Testis (tissue), 3 donors: ENCODE data around the gene ADCY10. TPM values are rescaled to one million over a fixed set of nuclear protein-coding genes. Genes with fewer than 3 reads are reported as not detected.

Experiments used
- DNase-seq: peaks from one replicate; pipeline ENCODE4 v3.0.0-alpha.2; 2019
- H3K27ac ChIP-seq, 2 donors: fragments of 200-600 bp; sonication (generic); one replicate each; pipeline ENCODE4 v1.5.1; 2019
- H3K27me3 ChIP-seq: fragments of 200-600 bp; sonication (generic); one replicate; pipeline ENCODE4 v1.5.1; 2019
- H3K36me3 ChIP-seq: fragments of 200-600 bp; sonication (generic); one replicate; pipeline ENCODE4 v1.5.1; 2017; ENCODE audit warnings: low read depth; ENCODE audit errors: missing control alignments
- H3K4me1 ChIP-seq: fragments of 200-600 bp; sonication (generic); one replicate; pipeline ENCODE4 v1.5.1; 2019
- H3K4me3 ChIP-seq, 2 donors: fragments of 200-600 bp; sonication (generic); one replicate each; pipeline ENCODE4 v1.5.1; 2017 to 2019
- H3K9me3 ChIP-seq: fragments of 200-600 bp; sonication (generic); one replicate; pipeline ENCODE4 v1.5.1; 2017
- CTCF ChIP-seq, 3 experiments: fragments of 450-650 bp in 2 of 3; fragments of 200-600 bp in 1 of 3; sonication (generic) in 1 of 3; IDR thresholded peaks; one replicate each; pipeline ENCODE4 v1.5.1; 2016 to 2019; ENCODE audit warnings: antibody characterized with exemption in 3 of 3, mild to moderate bottlenecking in 2 of 3, moderate library complexity in 1 of 3
- POLR2A ChIP-seq: fragments of 450-650 bp; IDR thresholded peaks from one replicate; pipeline ENCODE4 v1.6.1; 2017; ENCODE audit warnings: antibody characterized with exemption, mild to moderate bottlenecking, moderate library complexity
- WGBS, 2 donors: methylation state at CpG; one replicate each; pipeline ENCODE4 v1.1.5; 2018; 5-methylcytosine and 5-hydroxymethylcytosine counted together
- intact Hi-C: fragments of 100-400 bp; cut with DNase I; formaldehyde crosslinking; loops from one replicate; pipeline ENCODE4 v1.15.1; 2023; ENCODE audit warnings: low total_unique reads
- polyA plus RNA-seq: library from polyadenylated mRNA; stranded (reverse); fragments of 350-450 nt; fragmentation: Illumina TruSeq; extraction: RNeasy Lipid Tissue Mini Kit (QIAGEN cat#74804); gene quantifications from one replicate; pipeline ENCODE4 v1.2.3, GENCODE V29; 2014; ENCODE audit warnings: low read depth, low replicate concordance; ENCODE audit not compliant: insufficient read depth
- total RNA-seq, 2 donors: library from RNA; depleted of rRNA; stranded (reverse); fragments of >200 nt; gene quantifications; one replicate each; pipeline ENCODE4 v1.2.3, GENCODE V29; 2016

Gene ADCY10
- total and polyA plus RNA-seq, 3 donors from 2014 or later = 9.4 to 49.7 (median 24.6) TPM

GRCh38 chr1:167776151-167776550, 137.8 kb downstream of the ADCY10 start:
- intact Hi-C loops = no loop called here

GRCh38 chr1:167775178-167775577, 138.8 kb downstream of the ADCY10 start:
- intact Hi-C loops = no loop called here
- no peak for TF ChIP-seq POLR2A
- no peak for TF ChIP-seq CTCF (IDR thresholded peaks at IDR 0.05)
- DNase-seq = no peak
- no peaks in the 10 kb centered on the region for H3K36me3 ChIP-seq
- H3K9me3 ChIP-seq = no peaks in the 10 kb centered on the region
- 74 to 92% methylated on average over 2 of the region's 2 CpGs for WGBS, 2 donors
- H3K27ac ChIP-seq = no peak overlapping the region
- H3K27me3 ChIP-seq = no peaks in the 10 kb centered on the region
- no peaks in the 10 kb centered on the region for H3K4me1 ChIP-seq
- no peak overlapping the region for H3K4me3 ChIP-seq

More at GRCh38 chr1:167776151-167776550, 137.8 kb downstream of the ADCY10 start:
- TF ChIP-seq POLR2A (no peak), CTCF (IDR thresholded peaks at IDR 0.05) (no peak)
- DNase-seq = no peak
- WGBS, 2 donors = 96 to 100% methylated on average over 1 of the region's 1 CpG
- H3K9me3 ChIP-seq = no peaks in the 10 kb centered on the region
- H3K4me3 ChIP-seq = no peak overlapping the region
- H3K36me3 ChIP-seq = no peaks in the 10 kb centered on the region
- no peak overlapping the region for H3K27ac ChIP-seq
- no peaks in the 10 kb centered on the region for H3K27me3 ChIP-seq
- H3K4me1 ChIP-seq = no peaks in the 10 kb centered on the region

- no peaks in the 10 kb centered on the region for H3K36me3 ChIP-seq
- H3K27me3 ChIP-seq = no peaks in the 10 kb centered on the region
- H3K9me3 ChIP-seq = no peaks in the 10 kb centered on the region
Measured at GRCh38 chr1:167774710-167775109, 139.2 kb downstream of the ADCY10 start.

GRCh38 chr1:167773516-167773915, 140.4 kb downstream of the ADCY10 start:
- DNase-seq = no peak
- Histone ChIP-seq H3K4me1 (no peaks in the 10 kb centered on the region), H3K36me3 (no peaks in the 10 kb centered on the region), H3K9me3 (no peaks in the 10 kb centered on the region), H3K27me3 (no peaks in the 10 kb centered on the region), H3K27ac (no peak overlapping the region), H3K4me3 (no peak overlapping the region)
- 89 to 97% methylated on average over 2 of the region's 2 CpGs for WGBS, 2 donors
- intact Hi-C loops = no loop called here
- TF ChIP-seq POLR2A = no peak
- no peak for TF ChIP-seq CTCF (IDR thresholded peaks at IDR 0.05)

More at GRCh38 chr1:167774710-167775109, 139.2 kb downstream of the ADCY10 start:
- DNase-seq = no peak
- Histone ChIP-seq H3K4me1 (no peaks in the 10 kb centered on the region), H3K27ac (no peak overlapping the region), H3K4me3 (no peak overlapping the region)
- TF ChIP-seq CTCF (IDR thresholded peaks at IDR 0.05) (no peak), POLR2A (no peak)
- intact Hi-C loops = no loop called here

- Histone ChIP-seq H3K4me1 (no peaks in the 10 kb centered on the region), H3K36me3 (no peaks in the 10 kb centered on the region), H3K27ac (no peak overlapping the region), H3K9me3 (no peaks in the 10 kb centered on the region), H3K4me3 (no peak overlapping the region), H3K27me3 (no peaks in the 10 kb centered on the region)
- TF ChIP-seq POLR2A = no peak
- TF ChIP-seq CTCF (IDR thresholded peaks at IDR 0.05) = no peak
- DNase-seq = no peak
- intact Hi-C loops = no loop called here
- WGBS, 2 donors = 87 to 89% methylated on average over 4 of the region's 4 CpGs
Measured at GRCh38 chr1:167772436-167772835, 141.5 kb downstream of the ADCY10 start.
